OCI-LY7 (cell line): ENCODE results near the gene FAM240A. TPM values are rescaled to one million over a fixed set of nuclear protein-coding genes. Genes with fewer than 3 reads are reported as not detected.

Experiments used
- BruUV-seq: library from RNA; stranded (reverse); fragments of 400-500 nt; replicated peaks from 2 replicates; lab custom pipeline; 2021; lab: Mats Ljungman, UMichigan
- CTCF ChIA-PET: fragments of 300-600 bp; sonication (Branson Sonifier 250); formaldehyde crosslinking; loops from one replicate; lab custom pipeline; 2022; ENCODE audit warnings: antibody characterized with exemption; ENCODE audit not compliant: unreplicated experiment; lab: Charles Lee
- POLR2A ChIA-PET: fragments of 300-600 bp; sonication (Branson Sonifier 250); formaldehyde crosslinking; loops from one replicate; lab custom pipeline; 2022; ENCODE audit warnings: antibody characterized with exemption; lab: Charles Lee
- DNase-seq: peaks from one replicate; pipeline ENCODE4 v3.0.0-alpha.2; 2015; ENCODE audit warnings: low spot score
- H2AFZ ChIP-seq: fragments of 200-600 bp; sonication (generic), shearing (Covaris generic); 2 replicates; pipeline ENCODE4 v1.6.1; 2014; ENCODE audit warnings: mild to moderate bottlenecking, antibody characterized with exemption, low read length, moderate library complexity
- H3K27ac ChIP-seq: fragments of 200-600 bp; sonication (generic); 2 replicates; pipeline ENCODE4 v1.5.1; 2014; ENCODE audit warnings: mixed run types, low read depth, mild to moderate bottlenecking, moderate library complexity, low read length, inconsistent platforms; ENCODE audit not compliant: poor library complexity, severe bottlenecking
- H3K36me3 ChIP-seq: fragments of 200-600 bp; sonication (generic); 2 replicates; pipeline ENCODE4 v1.6.1; 2014; ENCODE audit warnings: mild to moderate bottlenecking, antibody characterized with exemption, low read length, moderate library complexity, mixed read lengths; ENCODE audit not compliant: insufficient read depth
- H3K4me1 ChIP-seq: fragments of 200-600 bp; sonication (generic); 2 replicates; pipeline ENCODE4 v1.5.1; 2014; ENCODE audit warnings: mild to moderate bottlenecking, low read length; ENCODE audit not compliant: insufficient read depth, poor library complexity, severe bottlenecking
- H3K4me2 ChIP-seq: fragments of 200-600 bp; sonication (generic); 2 replicates; pipeline ENCODE4 v1.6.1; 2014; ENCODE audit warnings: mild to moderate bottlenecking, low read length
- H3K4me3 ChIP-seq: fragments of 200-600 bp; sonication (generic); 2 replicates; pipeline ENCODE4 v1.5.1; 2014; ENCODE audit warnings: mild to moderate bottlenecking, low read depth, low read length; ENCODE audit not compliant: poor library complexity, severe bottlenecking
- H3K79me2 ChIP-seq: fragments of 200-600 bp; sonication (generic); 2 replicates; pipeline ENCODE4 v1.6.1; 2016; ENCODE audit warnings: low read depth, mild to moderate bottlenecking, low read length, moderate library complexity, mixed read lengths; ENCODE audit not compliant: insufficient read depth
- H3K9me2 ChIP-seq: fragments of 200-600 bp; sonication (generic); 2 replicates; pipeline ENCODE4 v1.6.1; 2016; ENCODE audit warnings: mild to moderate bottlenecking, low read length, mixed read lengths; ENCODE audit not compliant: insufficient read depth
- H3K9me3 ChIP-seq: fragments of 200-600 bp; sonication (generic); 2 replicates; pipeline ENCODE4 v1.6.1; 2014; ENCODE audit warnings: mild to moderate bottlenecking, mixed run types, low read length, mixed read lengths
- H4K20me1 ChIP-seq: fragments of 200-600 bp; sonication (generic); 2 replicates; pipeline ENCODE4 v1.6.1; 2014; ENCODE audit warnings: mild to moderate bottlenecking, antibody characterized with exemption, low read length, moderate library complexity, mixed read lengths; ENCODE audit not compliant: insufficient read depth
- EZH2phosphoT487 ChIP-seq: fragments of 200-600 bp; sonication (generic); IDR thresholded peaks from 2 replicates; pipeline ENCODE4 v1.6.1; 2018; ENCODE audit warnings: low read depth, borderline replicate concordance, mild to moderate bottlenecking, mixed run types, antibody characterized with exemption, low read length, moderate library complexity, mixed read lengths
- intact Hi-C: fragments of 100-400 bp; cut with micrococcal nuclease; formaldehyde crosslinking; loops from one replicate; pipeline ENCODE4 v1.10.0; 2022; ENCODE audit not compliant: unreplicated experiment
- total RNA-seq, 2 experiments: library from RNA; depleted of rRNA in 1 of 2; stranded (reverse); fragments of >200 nt in 1 of 2; shearing (Covaris generic) in 1 of 2; gene quantifications; 2 replicates each; pipeline ENCODE4 v1.2.3, GENCODE V29; 2014 to 2022
- TF ChIP-seq, protein P1 (sequence below): fragments of 200-600 bp; sonication (generic); conservative IDR thresholded peaks from 2 replicates; pipeline ENCODE4 v1.5.1; 2014; ENCODE audit warnings: mild to moderate bottlenecking, antibody characterized with exemption, low read length, moderate library complexity, mixed read lengths

The FAM240A gene
- total RNA-seq, 2 experiments from 2014 or later, result not detected

DNA sequence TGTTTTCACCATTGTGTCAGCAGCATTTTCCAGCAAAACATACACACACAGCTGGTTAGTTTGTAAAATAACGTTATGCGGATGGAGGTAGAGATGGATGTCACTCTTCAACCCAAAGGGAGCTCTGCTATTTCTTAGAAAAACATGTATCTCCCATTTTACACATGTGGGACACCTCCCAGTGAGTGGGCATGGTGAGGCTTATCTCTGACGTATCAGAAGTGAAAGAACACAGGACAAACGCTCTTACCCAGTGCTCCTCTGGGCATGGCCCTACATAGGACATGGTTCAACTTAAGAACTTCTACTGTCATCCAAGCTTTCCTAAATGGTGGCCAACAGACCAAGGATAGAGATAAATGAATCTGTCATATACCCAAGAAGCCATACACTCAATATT, 2.1 kb downstream of the FAM240A start:
- TF ChIP-seq, protein P1, sequence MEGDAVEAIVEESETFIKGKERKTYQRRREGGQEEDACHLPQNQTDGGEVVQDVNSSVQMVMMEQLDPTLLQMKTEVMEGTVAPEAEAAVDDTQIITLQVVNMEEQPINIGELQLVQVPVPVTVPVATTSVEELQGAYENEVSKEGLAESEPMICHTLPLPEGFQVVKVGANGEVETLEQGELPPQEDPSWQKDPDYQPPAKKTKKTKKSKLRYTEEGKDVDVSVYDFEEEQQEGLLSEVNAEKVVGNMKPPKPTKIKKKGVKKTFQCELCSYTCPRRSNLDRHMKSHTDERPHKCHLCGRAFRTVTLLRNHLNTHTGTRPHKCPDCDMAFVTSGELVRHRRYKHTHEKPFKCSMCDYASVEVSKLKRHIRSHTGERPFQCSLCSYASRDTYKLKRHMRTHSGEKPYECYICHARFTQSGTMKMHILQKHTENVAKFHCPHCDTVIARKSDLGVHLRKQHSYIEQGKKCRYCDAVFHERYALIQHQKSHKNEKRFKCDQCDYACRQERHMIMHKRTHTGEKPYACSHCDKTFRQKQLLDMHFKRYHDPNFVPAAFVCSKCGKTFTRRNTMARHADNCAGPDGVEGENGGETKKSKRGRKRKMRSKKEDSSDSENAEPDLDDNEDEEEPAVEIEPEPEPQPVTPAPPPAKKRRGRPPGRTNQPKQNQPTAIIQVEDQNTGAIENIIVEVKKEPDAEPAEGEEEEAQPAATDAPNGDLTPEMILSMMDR, result no peak
- no peak for TF ChIP-seq EZH2phosphoT487
- Histone ChIP-seq H3K36me3 (no peaks in the 10 kb centered on the region), H3K4me2 (no peak overlapping the region), H3K27ac (no peak overlapping the region), H3K4me1 (no peaks in the 10 kb centered on the region), H3K79me2 (no peaks in the 10 kb centered on the region), H3K9me3 (no peaks in the 10 kb centered on the region), H3K9me2 (no peaks in the 10 kb centered on the region), H2AFZ (no peak overlapping the region), H4K20me1 (no peaks in the 10 kb centered on the region), H3K4me3 (no peak overlapping the region)
- intact Hi-C loops, result no loop called here
- CTCF ChIA-PET, result interaction anchor here (0.9 kb wide), 1 partner anchor 126 kb away, joined by 3 read pairs; no protein-coding TSS in a partner anchor
- DNase-seq, result no peak
- POLR2A ChIA-PET, result no interaction called here
- no TSS peak for BruUV-seq

DNA sequence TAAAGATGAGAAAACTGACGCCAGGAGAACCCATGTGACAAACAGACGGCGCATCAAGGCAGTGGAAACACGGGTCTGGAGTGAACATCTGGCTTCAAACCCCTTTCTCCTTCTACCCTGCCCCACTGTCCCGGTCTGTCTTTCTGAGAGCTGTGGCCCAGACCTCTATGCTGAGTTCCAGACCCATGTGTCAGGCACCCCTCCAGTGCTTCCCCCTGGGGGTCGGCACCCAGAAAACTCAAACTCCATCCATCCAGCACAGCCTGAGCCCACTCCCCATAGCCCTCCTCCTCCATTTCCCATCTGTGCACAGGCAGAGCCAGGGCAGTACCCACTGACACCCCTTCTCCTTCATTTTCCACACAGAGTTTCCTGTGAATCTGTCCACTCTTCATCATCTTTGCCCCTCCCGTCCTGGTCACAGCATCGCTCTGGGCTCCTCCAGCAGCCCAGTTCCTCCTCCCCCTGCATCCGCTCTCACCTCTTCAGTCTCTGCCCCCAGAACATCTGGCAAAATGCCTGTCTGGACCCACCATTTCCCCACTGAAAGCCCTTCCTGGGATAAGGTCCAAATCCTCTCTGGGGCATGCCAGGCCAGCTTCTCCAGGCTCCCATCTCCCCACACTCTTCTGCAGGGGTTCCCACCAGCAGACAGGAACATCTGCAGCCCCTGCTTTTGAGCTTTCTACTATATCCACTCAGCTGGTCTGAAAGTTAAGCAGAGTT, 2.9 kb downstream of the FAM240A start:
- no peak overlapping the region for H3K4me2 ChIP-seq
- ChIA-PET CTCF (interaction anchor here (0.9 kb wide), 1 partner anchor 127 kb away, joined by 3 read pairs; no protein-coding TSS in a partner anchor), POLR2A (interaction anchor here (1.0 kb wide), 1 partner anchor 14 kb away, joined by 3 read pairs; no protein-coding TSS in a partner anchor)
- H3K4me3 ChIP-seq, result no peak overlapping the region
- H3K36me3 ChIP-seq, result no peaks in the 10 kb centered on the region
- TF ChIP-seq, protein P1, result no peak
- TF ChIP-seq EZH2phosphoT487, result no peak
- no peaks in the 10 kb centered on the region for H3K9me2 ChIP-seq
- no peak overlapping the region for H3K27ac ChIP-seq
- BruUV-seq, result no TSS peak
- no peaks in the 10 kb centered on the region for H3K4me1 ChIP-seq
- no peaks in the 10 kb centered on the region for H3K79me2 ChIP-seq
- no peak for DNase-seq
- intact Hi-C loops, result no loop called here
- no peaks in the 10 kb centered on the region for H3K9me3 ChIP-seq
- no peak overlapping the region for H2AFZ ChIP-seq
- H4K20me1 ChIP-seq, result no peaks in the 10 kb centered on the region

DNA sequence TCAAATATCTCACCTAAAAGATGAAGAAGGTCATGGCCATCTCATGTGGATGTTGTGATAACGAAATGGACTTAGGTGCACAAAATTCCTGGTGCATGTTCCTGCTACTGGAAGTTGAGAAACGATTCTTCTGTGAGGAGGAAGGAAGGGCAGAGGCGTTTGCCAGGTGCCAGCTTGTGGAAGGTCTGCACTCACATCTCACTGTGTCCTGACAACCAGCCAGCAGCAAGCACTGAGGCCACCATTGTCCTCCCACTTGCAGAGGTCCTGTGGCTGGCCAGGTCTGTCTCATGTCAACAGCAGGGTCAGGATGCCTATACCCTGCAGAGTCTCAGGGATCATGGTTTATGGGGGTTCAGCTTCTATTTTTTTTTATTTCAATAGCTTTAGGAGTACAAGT, 3.7 kb downstream of the FAM240A start:
- Histone ChIP-seq H3K36me3 (no peaks in the 10 kb centered on the region), H3K4me1 (no peaks in the 10 kb centered on the region), H3K9me2 (no peaks in the 10 kb centered on the region), H3K27ac (no peak overlapping the region), H2AFZ (no peak overlapping the region), H3K4me2 (no peak overlapping the region), H3K9me3 (no peaks in the 10 kb centered on the region), H3K79me2 (no peaks in the 10 kb centered on the region), H3K4me3 (no peak overlapping the region), H4K20me1 (no peaks in the 10 kb centered on the region)
- intact Hi-C loops, result no loop called here
- BruUV-seq, result no TSS peak
- CTCF ChIA-PET, result no interaction called here
- DNase-seq, result no peak
- POLR2A ChIA-PET, result interaction anchor here (1.0 kb wide), 1 partner anchor 13 kb away, joined by 3 read pairs; no protein-coding TSS in a partner anchor
- no peak for TF ChIP-seq EZH2phosphoT487
- TF ChIP-seq, protein P1, result no peak
